Caco-2 (cell line): ENCODE measurements around the gene ELFN1. TPM values are rescaled to one million over a fixed set of nuclear protein-coding genes. Genes with fewer than 3 reads are reported as not detected.

Source experiments
- BruUV-seq: library from RNA; stranded (reverse); fragments of 400-500 nt; replicated peaks from 2 replicates; lab custom pipeline; 2021; lab: Mats Ljungman, UMichigan
- CTCF ChIA-PET: fragments of 300-600 bp; sonication (Branson Sonifier 250); formaldehyde crosslinking; loops from one replicate; lab custom pipeline; 2022; ENCODE audit warnings: antibody characterized with exemption; lab: Charles Lee
- POLR2A ChIA-PET: fragments of 300-600 bp; sonication (Branson Sonifier 250); formaldehyde crosslinking; loops from one replicate; lab custom pipeline; 2022; ENCODE audit warnings: antibody characterized with exemption; lab: Charles Lee
- DNase-seq, 2 experiments: peaks; one replicate each; pipeline versions ENCODE4 v3.0.0 to v3.0.0-alpha.2; 2020 to 2022
- H3K27me3 ChIP-seq: replicated peaks from 2 replicates; pipeline ENCODE4 v1.6.0; 2011; ENCODE audit warnings: low read length; ENCODE audit not compliant: control insufficient read depth, insufficient read depth
- H3K36me3 ChIP-seq: 2 replicates; pipeline ENCODE4 v1.5.1; 2011; ENCODE audit warnings: low read length; ENCODE audit not compliant: control insufficient read depth, insufficient read depth
- H3K4me1 ChIP-seq: fragments of 250-450 bp; sonication (Bioruptor Pico); 2 replicates; pipeline ENCODE4 v1.5.1; 2020; ENCODE audit warnings: mild to moderate bottlenecking
- H3K4me3 ChIP-seq: 2 replicates; pipeline ENCODE4 v1.5.1; 2011; ENCODE audit warnings: low read depth, mild to moderate bottlenecking, control low read depth, low read length
- H3K9me3 ChIP-seq: fragments of 250-450 bp; sonication (Bioruptor Pico); 2 replicates; pipeline ENCODE4 v1.5.1; 2020; ENCODE audit warnings: mild to moderate bottlenecking, moderate library complexity
- H3K27ac Mint-ChIP-seq: one replicate; pipeline ENCODE4 v1.8.0; 2022; ENCODE audit warnings: mixed read lengths; ENCODE audit not compliant: unreplicated experiment
- H3K27me3 Mint-ChIP-seq: one replicate; pipeline ENCODE4 v1.8.0; 2022; ENCODE audit warnings: mixed read lengths; ENCODE audit not compliant: insufficient read depth, unreplicated experiment
- H3K36me3 Mint-ChIP-seq: one replicate; pipeline ENCODE4 v1.8.0; 2022; ENCODE audit warnings: mild to moderate bottlenecking, mixed read lengths; ENCODE audit not compliant: insufficient read depth, unreplicated experiment
- H3K4me1 Mint-ChIP-seq: one replicate; pipeline ENCODE4 v1.8.0; 2022; ENCODE audit warnings: low read depth, mixed read lengths; ENCODE audit not compliant: unreplicated experiment
- H3K4me3 Mint-ChIP-seq: one replicate; pipeline ENCODE4 v1.8.0; 2022; ENCODE audit warnings: mild to moderate bottlenecking, moderate library complexity, mixed read lengths; ENCODE audit not compliant: unreplicated experiment
- H3K9me3 Mint-ChIP-seq: one replicate; pipeline ENCODE4 v1.8.0; 2022; ENCODE audit warnings: mixed read lengths; ENCODE audit not compliant: unreplicated experiment
- intact Hi-C: fragments of 100-400 bp; cut with micrococcal nuclease; formaldehyde crosslinking; loops from one replicate; pipeline ENCODE4 v1.10.0; 2022; ENCODE audit not compliant: unreplicated experiment
- total RNA-seq: library from RNA; stranded (reverse); gene quantifications from 2 replicates; pipeline ENCODE4 v1.2.3, GENCODE V29; 2022
- TF ChIP-seq, protein P1 (sequence below), 2 experiments: fragments of 200-600 bp in 1 of 2; IDR thresholded peaks; 1 replicate in 1 of 2; 2 replicates in 1 of 2; pipeline versions ENCODE4 v1.5.1 to v1.8.0; 2011 to 2022; ENCODE audit warnings: antibody characterized with exemption in 1 of 2, control low read depth in 1 of 2, inconsistent platforms in 1 of 2, low read depth in 1 of 2, low read length in 1 of 2, mild to moderate bottlenecking in 1 of 2, moderate library complexity in 1 of 2; ENCODE audit not compliant: insufficient read depth in 1 of 2, severe bottlenecking in 1 of 2, unreplicated experiment in 1 of 2

The ELFN1 gene
- total RNA-seq, 1 experiment from 2014 or later, result 2.3 TPM

DNA sequence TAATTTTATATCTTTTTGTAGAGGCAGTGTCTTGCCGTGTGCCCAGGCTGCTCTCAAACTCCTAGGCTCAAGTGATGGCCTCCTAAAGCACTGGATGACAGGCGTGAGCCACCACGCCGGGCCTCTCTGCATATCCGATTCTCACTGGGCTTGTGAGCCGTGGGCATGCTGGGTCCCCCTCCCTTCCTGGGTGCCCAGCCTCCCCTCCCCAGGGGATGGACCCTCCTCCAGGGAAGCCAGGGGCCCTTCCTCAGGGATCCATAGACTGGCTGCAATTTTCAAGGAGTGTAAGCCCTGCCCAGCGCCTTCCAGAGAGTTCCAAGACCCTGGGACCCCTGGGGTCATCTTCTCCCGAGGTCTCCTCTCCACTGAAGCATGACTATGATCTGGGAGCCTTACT lies 23.7 kb upstream of the ELFN1 start:
- intact Hi-C loops, result no loop called here
- no peaks in the 10 kb centered on the region for H3K9me3 Mint-ChIP-seq

DNA sequence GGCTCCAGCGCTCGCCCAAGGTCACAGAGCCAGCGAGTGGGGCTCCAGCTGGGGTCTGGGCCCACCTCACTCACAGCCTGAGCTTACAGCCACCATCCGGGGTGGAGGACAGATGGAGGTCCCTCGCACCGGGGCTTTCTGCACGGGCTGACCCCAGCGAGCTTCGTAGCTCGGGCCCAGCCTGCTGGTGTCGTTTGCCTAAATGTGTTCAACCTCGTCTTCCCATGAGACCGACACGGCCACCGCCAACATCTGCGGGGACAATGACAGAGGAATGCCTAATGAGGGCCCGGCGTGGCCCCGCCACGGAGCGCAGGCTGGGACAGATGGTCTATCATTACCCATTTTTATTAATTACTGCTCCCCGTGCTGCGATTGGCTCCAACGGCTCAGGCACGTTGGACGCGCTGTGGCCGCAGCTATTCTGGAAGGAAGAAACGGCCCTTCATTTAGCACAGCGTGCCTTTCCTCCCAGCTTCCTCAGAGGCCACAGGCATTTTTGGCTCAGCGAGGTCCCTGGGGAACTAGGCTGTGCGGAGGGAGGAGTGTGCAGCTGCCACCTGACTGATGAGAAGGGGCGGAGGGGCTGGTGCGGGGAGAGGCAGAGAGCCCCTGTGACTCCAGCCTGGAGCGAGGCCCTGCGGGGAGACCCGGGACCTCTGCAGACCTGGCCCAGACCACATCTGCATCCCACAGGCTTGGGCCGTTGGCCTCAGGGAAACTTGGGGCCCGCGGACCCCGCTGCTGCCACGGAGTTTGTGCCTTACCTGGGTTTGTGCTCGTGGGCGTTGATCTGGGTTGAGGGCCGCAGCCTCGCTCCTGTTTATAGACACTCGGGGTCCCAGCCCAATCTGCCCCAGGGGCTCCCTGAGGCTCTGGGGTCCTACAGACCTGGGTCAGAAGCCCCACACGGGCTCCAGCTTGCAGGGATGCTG lies 22.9 kb upstream of the ELFN1 start:
- H3K27ac Mint-ChIP-seq, result no peak overlapping the region
- H3K4me1 Mint-ChIP-seq, result no peaks in the 10 kb centered on the region

More for the DNA sequence above, 23.7 kb upstream of the ELFN1 start:
- H3K4me3 Mint-ChIP-seq, result no peak overlapping the region
- H3K27me3 Mint-ChIP-seq, result peaks cover 12% of the 10 kb centered on the region
- ChIA-PET CTCF (no interaction called here), POLR2A (no interaction called here)
- BruUV-seq, result no TSS peak
- H3K27ac Mint-ChIP-seq, result no peak overlapping the region
- DNase-seq, result no peak
- H3K9me3 ChIP-seq, result no peaks in the 10 kb centered on the region
- H3K4me1 ChIP-seq, result no peaks in the 10 kb centered on the region
- H3K4me1 Mint-ChIP-seq, result no peaks in the 10 kb centered on the region
- H3K27me3 ChIP-seq, result no peaks in the 10 kb centered on the region
- no peak overlapping the region for H3K4me3 ChIP-seq
- no peaks in the 10 kb centered on the region for H3K36me3 ChIP-seq
- TF ChIP-seq, protein P1, sequence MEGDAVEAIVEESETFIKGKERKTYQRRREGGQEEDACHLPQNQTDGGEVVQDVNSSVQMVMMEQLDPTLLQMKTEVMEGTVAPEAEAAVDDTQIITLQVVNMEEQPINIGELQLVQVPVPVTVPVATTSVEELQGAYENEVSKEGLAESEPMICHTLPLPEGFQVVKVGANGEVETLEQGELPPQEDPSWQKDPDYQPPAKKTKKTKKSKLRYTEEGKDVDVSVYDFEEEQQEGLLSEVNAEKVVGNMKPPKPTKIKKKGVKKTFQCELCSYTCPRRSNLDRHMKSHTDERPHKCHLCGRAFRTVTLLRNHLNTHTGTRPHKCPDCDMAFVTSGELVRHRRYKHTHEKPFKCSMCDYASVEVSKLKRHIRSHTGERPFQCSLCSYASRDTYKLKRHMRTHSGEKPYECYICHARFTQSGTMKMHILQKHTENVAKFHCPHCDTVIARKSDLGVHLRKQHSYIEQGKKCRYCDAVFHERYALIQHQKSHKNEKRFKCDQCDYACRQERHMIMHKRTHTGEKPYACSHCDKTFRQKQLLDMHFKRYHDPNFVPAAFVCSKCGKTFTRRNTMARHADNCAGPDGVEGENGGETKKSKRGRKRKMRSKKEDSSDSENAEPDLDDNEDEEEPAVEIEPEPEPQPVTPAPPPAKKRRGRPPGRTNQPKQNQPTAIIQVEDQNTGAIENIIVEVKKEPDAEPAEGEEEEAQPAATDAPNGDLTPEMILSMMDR (IDR thresholded peaks at IDR 0.05; ENCODE audit: insufficient read depth in 1 of 2, low read depth in 1 of 2, low read length in 1 of 2, severe bottlenecking in 1 of 2, unreplicated experiment in 1 of 2), result no peak
- H3K36me3 Mint-ChIP-seq, result no peaks in the 10 kb centered on the region

DNA sequence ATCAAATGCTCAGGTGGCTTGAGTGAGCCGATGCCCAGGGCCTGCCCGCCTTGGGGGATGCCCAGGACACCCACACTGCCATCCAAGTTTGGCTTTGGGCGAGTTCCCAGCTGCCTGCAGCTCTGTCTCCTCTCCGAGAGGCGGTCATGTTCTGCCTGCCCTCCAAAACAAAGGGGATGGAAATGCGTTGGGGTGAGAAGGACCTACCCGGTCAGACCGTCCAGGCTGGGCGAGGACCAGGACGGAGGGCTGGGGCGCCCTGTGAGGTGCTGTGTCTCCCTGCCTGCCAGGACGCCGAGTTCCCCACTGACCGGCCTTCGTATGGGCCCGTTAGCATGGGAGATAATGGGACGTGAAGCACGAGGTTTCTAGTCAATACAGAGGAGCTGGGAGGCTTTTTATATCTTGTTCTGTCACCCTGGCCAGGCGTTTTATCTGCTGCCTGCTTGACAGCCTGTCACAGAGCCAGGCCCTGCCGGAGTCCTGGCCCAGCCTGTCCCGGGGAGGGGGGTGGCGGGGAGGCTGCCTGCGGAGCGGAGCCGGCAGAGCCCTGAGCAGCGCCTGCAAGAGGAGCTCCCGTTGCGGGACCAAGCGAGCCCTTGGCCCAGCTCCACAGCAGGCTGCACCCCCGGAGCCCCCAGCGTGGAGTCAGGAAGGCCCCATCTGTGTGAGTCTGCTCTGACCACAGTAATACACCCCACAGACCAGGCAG lies 22.0 kb upstream of the ELFN1 start:
- Histone ChIP-seq H3K36me3 (no peaks in the 10 kb centered on the region), H3K9me3 (no peaks in the 10 kb centered on the region), H3K27me3 (no peaks in the 10 kb centered on the region), H3K4me1 (no peaks in the 10 kb centered on the region), H3K4me3 (no peak overlapping the region)
- Mint-ChIP-seq H3K9me3 (no peaks in the 10 kb centered on the region), H3K4me1 (no peaks in the 10 kb centered on the region), H3K27me3 (peaks cover 7% of the 10 kb centered on the region), H3K27ac (no peak overlapping the region), H3K36me3 (no peaks in the 10 kb centered on the region), H3K4me3 (no peak overlapping the region)
- ChIA-PET POLR2A (no interaction called here), CTCF (no interaction called here)
- no TSS peak for BruUV-seq
- intact Hi-C loops, result no loop called here
- no peak for DNase-seq
- TF ChIP-seq, protein P1 (IDR thresholded peaks at IDR 0.05; ENCODE audit: insufficient read depth in 1 of 2, low read depth in 1 of 2, low read length in 1 of 2, severe bottlenecking in 1 of 2, unreplicated experiment in 1 of 2), result no peak

More for the DNA sequence above, 22.9 kb upstream of the ELFN1 start:
- ChIA-PET CTCF (no interaction called here), POLR2A (no interaction called here)
- H3K4me1 ChIP-seq, result no peaks in the 10 kb centered on the region
- Mint-ChIP-seq H3K9me3 (no peaks in the 10 kb centered on the region), H3K36me3 (no peaks in the 10 kb centered on the region), H3K4me3 (no peak overlapping the region), H3K27me3 (peaks cover 12% of the 10 kb centered on the region)
- TF ChIP-seq, protein P1 (IDR thresholded peaks at IDR 0.05; ENCODE audit: insufficient read depth in 1 of 2, low read depth in 1 of 2, low read length in 1 of 2, severe bottlenecking in 1 of 2, unreplicated experiment in 1 of 2), result no peak
- intact Hi-C loops, result no loop called here
- DNase-seq, result no peak
- H3K36me3 ChIP-seq, result no peaks in the 10 kb centered on the region
- H3K27me3 ChIP-seq, result no peaks in the 10 kb centered on the region
- BruUV-seq, result no TSS peak
- no peaks in the 10 kb centered on the region for H3K9me3 ChIP-seq
- H3K4me3 ChIP-seq, result no peak overlapping the region
